ENCODE measurements around the gene MSI2. TPM values are rescaled to one million over a fixed set of nuclear protein-coding genes. Genes with fewer than 3 reads are reported as not detected.

The MSI2 gene
- total and polyA plus RNA-seq, 2 experiments from 2014 or later = 18.9 to 41.8 TPM

DNA sequence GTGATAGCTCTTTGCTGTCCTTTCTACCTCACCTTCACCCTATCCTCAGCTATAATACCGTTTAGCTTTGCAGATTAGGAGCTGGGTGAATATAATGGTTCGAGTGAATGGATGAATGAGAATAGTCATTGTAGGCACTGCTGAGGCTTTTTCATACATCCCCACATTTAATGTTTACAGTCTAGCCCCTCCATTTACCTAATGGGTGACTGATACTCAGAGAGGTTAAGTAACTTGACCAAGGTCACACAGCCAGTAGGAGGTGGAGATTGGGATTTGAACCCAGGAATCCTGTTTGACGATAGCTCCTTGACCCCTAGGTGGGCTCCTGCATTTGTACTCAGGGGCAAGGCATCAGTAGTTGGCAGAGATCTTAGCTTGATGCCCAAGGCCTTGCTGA, 293.1 kb downstream of the MSI2 start (continued):
- TF ChIP-seq, protein P1, sequence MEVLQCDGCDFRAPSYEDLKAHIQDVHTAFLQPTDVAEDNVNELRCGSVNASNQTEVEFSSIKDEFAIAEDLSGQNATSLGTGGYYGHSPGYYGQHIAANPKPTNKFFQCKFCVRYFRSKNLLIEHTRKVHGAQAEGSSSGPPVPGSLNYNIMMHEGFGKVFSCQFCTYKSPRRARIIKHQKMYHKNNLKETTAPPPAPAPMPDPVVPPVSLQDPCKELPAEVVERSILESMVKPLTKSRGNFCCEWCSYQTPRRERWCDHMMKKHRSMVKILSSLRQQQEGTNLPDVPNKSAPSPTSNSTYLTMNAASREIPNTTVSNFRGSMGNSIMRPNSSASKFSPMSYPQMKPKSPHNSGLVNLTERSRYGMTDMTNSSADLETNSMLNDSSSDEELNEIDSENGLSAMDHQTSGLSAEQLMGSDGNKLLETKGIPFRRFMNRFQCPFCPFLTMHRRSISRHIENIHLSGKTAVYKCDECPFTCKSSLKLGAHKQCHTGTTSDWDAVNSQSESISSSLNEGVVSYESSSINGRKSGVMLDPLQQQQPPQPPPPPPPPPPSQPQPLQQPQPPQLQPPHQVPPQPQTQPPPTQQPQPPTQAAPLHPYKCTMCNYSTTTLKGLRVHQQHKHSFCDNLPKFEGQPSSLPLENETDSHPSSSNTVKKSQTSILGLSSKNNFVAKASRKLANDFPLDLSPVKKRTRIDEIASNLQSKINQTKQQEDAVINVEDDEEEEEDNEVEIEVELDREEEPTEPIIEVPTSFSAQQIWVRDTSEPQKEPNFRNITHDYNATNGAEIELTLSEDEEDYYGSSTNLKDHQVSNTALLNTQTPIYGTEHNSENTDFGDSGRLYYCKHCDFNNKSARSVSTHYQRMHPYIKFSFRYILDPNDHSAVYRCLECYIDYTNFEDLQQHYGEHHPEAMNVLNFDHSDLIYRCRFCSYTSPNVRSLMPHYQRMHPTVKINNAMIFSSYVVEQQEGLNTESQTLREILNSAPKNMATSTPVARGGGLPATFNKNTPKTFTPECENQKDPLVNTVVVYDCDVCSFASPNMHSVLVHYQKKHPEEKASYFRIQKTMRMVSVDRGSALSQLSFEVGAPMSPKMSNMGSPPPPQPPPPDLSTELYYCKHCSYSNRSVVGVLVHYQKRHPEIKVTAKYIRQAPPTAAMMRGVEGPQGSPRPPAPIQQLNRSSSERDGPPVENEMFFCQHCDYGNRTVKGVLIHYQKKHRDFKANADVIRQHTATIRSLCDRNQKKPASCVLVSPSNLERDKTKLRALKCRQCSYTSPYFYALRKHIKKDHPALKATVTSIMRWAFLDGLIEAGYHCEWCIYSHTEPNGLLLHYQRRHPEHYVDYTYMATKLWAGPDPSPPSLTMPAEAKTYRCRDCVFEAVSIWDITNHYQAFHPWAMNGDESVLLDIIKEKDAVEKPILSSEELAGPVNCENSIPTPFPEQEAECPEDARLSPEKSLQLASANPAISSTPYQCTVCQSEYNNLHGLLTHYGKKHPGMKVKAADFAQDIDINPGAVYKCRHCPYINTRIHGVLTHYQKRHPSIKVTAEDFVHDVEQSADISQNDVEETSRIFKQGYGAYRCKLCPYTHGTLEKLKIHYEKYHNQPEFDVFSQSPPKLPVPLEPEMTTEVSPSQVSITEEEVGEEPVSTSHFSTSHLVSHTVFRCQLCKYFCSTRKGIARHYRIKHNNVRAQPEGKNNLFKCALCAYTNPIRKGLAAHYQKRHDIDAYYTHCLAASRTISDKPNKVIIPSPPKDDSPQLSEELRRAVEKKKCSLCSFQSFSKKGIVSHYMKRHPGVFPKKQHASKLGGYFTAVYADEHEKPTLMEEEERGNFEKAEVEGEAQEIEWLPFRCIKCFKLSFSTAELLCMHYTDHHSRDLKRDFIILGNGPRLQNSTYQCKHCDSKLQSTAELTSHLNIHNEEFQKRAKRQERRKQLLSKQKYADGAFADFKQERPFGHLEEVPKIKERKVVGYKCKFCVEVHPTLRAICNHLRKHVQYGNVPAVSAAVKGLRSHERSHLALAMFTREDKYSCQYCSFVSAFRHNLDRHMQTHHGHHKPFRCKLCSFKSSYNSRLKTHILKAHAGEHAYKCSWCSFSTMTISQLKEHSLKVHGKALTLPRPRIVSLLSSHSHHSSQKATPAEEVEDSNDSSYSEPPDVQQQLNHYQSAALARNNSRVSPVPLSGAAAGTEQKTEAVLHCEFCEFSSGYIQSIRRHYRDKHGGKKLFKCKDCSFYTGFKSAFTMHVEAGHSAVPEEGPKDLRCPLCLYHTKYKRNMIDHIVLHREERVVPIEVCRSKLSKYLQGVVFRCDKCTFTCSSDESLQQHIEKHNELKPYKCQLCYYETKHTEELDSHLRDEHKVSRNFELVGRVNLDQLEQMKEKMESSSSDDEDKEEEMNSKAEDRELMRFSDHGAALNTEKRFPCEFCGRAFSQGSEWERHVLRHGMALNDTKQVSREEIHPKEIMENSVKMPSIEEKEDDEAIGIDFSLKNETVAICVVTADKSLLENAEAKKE (CRISPR knock-in tag; IDR thresholded peaks at IDR 0.05) = no peak
- no peak for TF ChIP-seq ZNF331 (CRISPR knock-in tag; IDR thresholded peaks at IDR 0.05; ENCODE audit: low read depth)
- no peak for TF ChIP-seq JUNB (IDR thresholded peaks at IDR 0.05; ENCODE audit: unreplicated experiment)
- TF ChIP-seq, protein P2, sequence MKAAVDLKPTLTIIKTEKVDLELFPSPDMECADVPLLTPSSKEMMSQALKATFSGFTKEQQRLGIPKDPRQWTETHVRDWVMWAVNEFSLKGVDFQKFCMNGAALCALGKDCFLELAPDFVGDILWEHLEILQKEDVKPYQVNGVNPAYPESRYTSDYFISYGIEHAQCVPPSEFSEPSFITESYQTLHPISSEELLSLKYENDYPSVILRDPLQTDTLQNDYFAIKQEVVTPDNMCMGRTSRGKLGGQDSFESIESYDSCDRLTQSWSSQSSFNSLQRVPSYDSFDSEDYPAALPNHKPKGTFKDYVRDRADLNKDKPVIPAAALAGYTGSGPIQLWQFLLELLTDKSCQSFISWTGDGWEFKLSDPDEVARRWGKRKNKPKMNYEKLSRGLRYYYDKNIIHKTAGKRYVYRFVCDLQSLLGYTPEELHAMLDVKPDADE (IDR thresholded peaks at IDR 0.05) = no peak

DNA sequence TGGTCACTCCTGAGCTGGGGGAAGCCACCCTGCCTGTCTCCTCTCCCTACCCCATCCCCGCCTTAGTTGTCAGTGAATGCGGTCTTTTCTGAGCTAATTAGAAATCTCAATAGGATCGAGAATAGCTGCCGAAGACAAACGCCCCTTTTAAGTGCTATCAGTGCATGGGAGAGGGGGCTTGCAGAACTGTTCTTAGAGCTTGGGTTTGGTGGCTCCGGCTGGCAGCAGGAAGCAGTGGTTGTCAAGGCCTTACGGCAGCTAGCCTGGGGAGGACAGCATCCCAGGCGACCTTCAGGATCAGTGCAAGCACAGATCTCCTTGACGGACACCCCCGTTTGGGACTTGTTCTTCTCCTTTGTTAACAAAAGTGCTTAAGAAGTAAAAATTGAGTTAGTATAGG, 293.7 kb downstream of the MSI2 start:
- Histone ChIP-seq H3K4me2 (no peak overlapping the region; the same call in 1 of the 2 replicates), H3K27ac (ENCODE audit: low read depth) (no peak overlapping the region), H4K20me1 (replicated peaks; ENCODE audit: insufficient read depth) (peaks cover 11% of the 10 kb centered on the region), H3K4me1 (ENCODE audit: insufficient read depth) (peaks cover 81% of the 10 kb centered on the region), H3K4me3 (no peak overlapping the region), H3F3A (replicated peaks; ENCODE audit: low read depth) (no peaks in the 10 kb centered on the region), H3K9me2 (ENCODE audit: insufficient read depth) (no peaks in the 10 kb centered on the region), H3K79me2 (replicated peaks; ENCODE audit: insufficient read depth) (0 out of 2 replicates have a peak, but pooled peaks cover 6% of the 10 kb centered on the region), H3K36me3 (ENCODE audit: insufficient read depth) (no peaks in the 10 kb centered on the region), H2AFZ (no peak overlapping the region), H3K27me3 (ENCODE audit: insufficient read depth) (no peaks in the 10 kb centered on the region)
- DNase-seq (ENCODE audit: low spot score) (no peak), ATAC-seq (no peak)
- no peak overlapping the region for H3K4me3 Mint-ChIP-seq
- no peak overlapping the region for H3K27ac Mint-ChIP-seq
- peaks cover 11% of the 10 kb centered on the region for H3K27me3 Mint-ChIP-seq (ENCODE audit: insufficient read depth, low read depth, poor library complexity)
- H3K4me1 Mint-ChIP-seq = peaks cover 95% of the 10 kb centered on the region
- no peaks in the 10 kb centered on the region for H3K9me3 Mint-ChIP-seq
- no peaks in the 10 kb centered on the region for H3K36me3 Mint-ChIP-seq (ENCODE audit: low read depth)
- no peak for TF ChIP-seq JUNB (IDR thresholded peaks at IDR 0.05; ENCODE audit: unreplicated experiment)
- TF ChIP-seq EZH2phosphoT487 (IDR thresholded peaks at IDR 0.05; ENCODE audit: unreplicated experiment) = no peak
- no peak for TF ChIP-seq NANOG (IDR thresholded peaks at IDR 0.05; ENCODE audit: borderline replicate concordance)
- TF ChIP-seq CREB1 (CRISPR knock-in tag; IDR thresholded peaks at IDR 0.05; ENCODE audit: low read depth) = no peak
- TF ChIP-seq, protein P2 (IDR thresholded peaks at IDR 0.05) = no peak
- TF ChIP-seq POLR2AphosphoS5 (IDR thresholded peaks at IDR 0.05; ENCODE audit: low read depth) = no peak

Measured in GM23338 (cell line).